ENCODE measurements around the gene RNF25.

DNA sequence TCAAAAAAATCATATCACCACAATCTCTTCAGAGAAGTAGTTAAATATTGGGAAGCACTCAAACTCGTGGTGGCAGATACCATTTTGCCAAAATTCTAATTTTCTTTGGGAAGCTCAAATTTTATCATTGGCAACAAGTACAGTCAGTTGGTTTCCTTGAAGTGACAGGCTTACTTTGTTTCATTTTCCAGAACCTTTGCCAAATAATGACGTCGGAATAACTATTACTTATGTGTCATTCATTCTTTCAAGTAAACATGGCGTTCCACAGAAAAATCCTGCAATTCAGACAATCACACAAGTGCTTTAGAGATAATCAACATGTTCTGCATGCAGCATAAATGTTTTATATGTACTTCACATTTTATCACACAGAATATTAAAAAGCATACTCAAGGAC is 44.3 kb upstream of the RNF25 start:
- TF ChIP-seq, protein P1, sequence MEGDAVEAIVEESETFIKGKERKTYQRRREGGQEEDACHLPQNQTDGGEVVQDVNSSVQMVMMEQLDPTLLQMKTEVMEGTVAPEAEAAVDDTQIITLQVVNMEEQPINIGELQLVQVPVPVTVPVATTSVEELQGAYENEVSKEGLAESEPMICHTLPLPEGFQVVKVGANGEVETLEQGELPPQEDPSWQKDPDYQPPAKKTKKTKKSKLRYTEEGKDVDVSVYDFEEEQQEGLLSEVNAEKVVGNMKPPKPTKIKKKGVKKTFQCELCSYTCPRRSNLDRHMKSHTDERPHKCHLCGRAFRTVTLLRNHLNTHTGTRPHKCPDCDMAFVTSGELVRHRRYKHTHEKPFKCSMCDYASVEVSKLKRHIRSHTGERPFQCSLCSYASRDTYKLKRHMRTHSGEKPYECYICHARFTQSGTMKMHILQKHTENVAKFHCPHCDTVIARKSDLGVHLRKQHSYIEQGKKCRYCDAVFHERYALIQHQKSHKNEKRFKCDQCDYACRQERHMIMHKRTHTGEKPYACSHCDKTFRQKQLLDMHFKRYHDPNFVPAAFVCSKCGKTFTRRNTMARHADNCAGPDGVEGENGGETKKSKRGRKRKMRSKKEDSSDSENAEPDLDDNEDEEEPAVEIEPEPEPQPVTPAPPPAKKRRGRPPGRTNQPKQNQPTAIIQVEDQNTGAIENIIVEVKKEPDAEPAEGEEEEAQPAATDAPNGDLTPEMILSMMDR (conservative IDR thresholded peaks at IDR 0.05; ENCODE audit: low read depth in 2 of 2): no peak
- TF ChIP-seq NANOG (IDR thresholded peaks at IDR 0.05; ENCODE audit: borderline replicate concordance) (no peak), EZH2 (IDR thresholded peaks at IDR 0.05; ENCODE audit: low read depth, unreplicated experiment) (no peak)

Data from GM23338 (cell line).